HepG2 (cell line): ENCODE data around the gene MSMB. TPM values are rescaled to one million over a fixed set of nuclear protein-coding genes. Genes with fewer than 3 reads are reported as not detected.

Experiments
- AGO2 ChIP-seq: fragments of 200-400 bp; formaldehyde crosslinking; optimal IDR thresholded peaks from 2 replicates; pipeline ENCODE3; 2017; ENCODE audit warnings: mild to moderate bottlenecking, low read depth, low read length, moderate library complexity
- ATF3 ChIP-seq: sonication (generic); formaldehyde crosslinking; IDR thresholded peaks from 2 replicates; pipeline ENCODE4 v1.4.0; 2020; ENCODE audit warnings: missing genetic modification reagents
- CCDC6 ChIP-seq: sonication (generic); formaldehyde crosslinking; IDR thresholded peaks from 2 replicates; pipeline ENCODE4 v1.8.1; 2022; ENCODE audit warnings: mild to moderate bottlenecking, missing genetic modification reagents, moderate library complexity
- CTCF ChIP-seq: sonication (generic); formaldehyde crosslinking; IDR thresholded peaks from 2 replicates; pipeline ENCODE4 v1.5.0; 2020; ENCODE audit warnings: mild to moderate bottlenecking, missing genetic modification reagents, moderate library complexity
- GATAD2A ChIP-seq: IDR thresholded peaks from 2 replicates; pipeline ENCODE4 v1.6.1; 2016
- HNF4A ChIP-seq: sonication (generic); formaldehyde crosslinking; IDR thresholded peaks from 2 replicates; pipeline ENCODE4 v1.4.0; 2020; ENCODE audit warnings: missing genetic modification reagents
- ISX ChIP-seq: sonication (generic); formaldehyde crosslinking; conservative IDR thresholded peaks from 2 replicates; pipeline ENCODE4 v1.5.0; 2020; ENCODE audit warnings: missing genetic modification reagents
- NAIF1 ChIP-seq: sonication (generic); formaldehyde crosslinking; IDR thresholded peaks from 2 replicates; pipeline ENCODE4 v1.5.0; 2020; ENCODE audit warnings: mild to moderate bottlenecking, missing genetic modification reagents, borderline replicate concordance
- NR2F6 ChIP-seq, 2 experiments: IDR thresholded peaks; 2 replicates each; pipeline ENCODE4 v1.6.1; 2016; ENCODE audit warnings: antibody characterized with exemption in 1 of 2, mild to moderate bottlenecking in 1 of 2
- SOX13 ChIP-seq, 3 experiments: fragments of 450-650 bp in 1 of 3; sonication (generic) in 1 of 3; formaldehyde crosslinking in 1 of 3; IDR thresholded peaks in 2 of 3; conservative IDR thresholded peaks in 1 of 3; 2 replicates each; pipeline versions ENCODE4 v1.5.0 to v1.6.1; 2016 to 2020; ENCODE audit warnings: antibody characterized with exemption in 1 of 3, mild to moderate bottlenecking in 1 of 3, missing compliant biosample characterization in 1 of 3, missing genetic modification reagents in 1 of 3, moderate library complexity in 1 of 3
- ZFP82 ChIP-seq: sonication (generic); formaldehyde crosslinking; IDR thresholded peaks from 2 replicates; pipeline ENCODE4 v1.5.1; 2020; ENCODE audit warnings: mild to moderate bottlenecking, missing genetic modification reagents, borderline replicate concordance
- ZNF10 ChIP-seq: sonication (generic); formaldehyde crosslinking; IDR thresholded peaks from 2 replicates; pipeline ENCODE4 v1.4.0; 2020; ENCODE audit warnings: mild to moderate bottlenecking, low read depth, missing genetic modification reagents, borderline replicate concordance
- ZNF274 ChIP-seq: sonication (generic); formaldehyde crosslinking; IDR thresholded peaks from 2 replicates; pipeline ENCODE4 v1.5.1; 2020; ENCODE audit warnings: mild to moderate bottlenecking, missing genetic modification reagents
- ZNF414 ChIP-seq: sonication (generic); formaldehyde crosslinking; IDR thresholded peaks from 2 replicates; pipeline ENCODE4 v1.5.0; 2020; ENCODE audit warnings: missing genetic modification reagents
- ZNF44 ChIP-seq: sonication (generic); formaldehyde crosslinking; IDR thresholded peaks from 2 replicates; pipeline ENCODE4 v1.5.1; 2020; ENCODE audit warnings: mild to moderate bottlenecking, missing genetic modification reagents
- ZNF501 ChIP-seq: sonication (generic); formaldehyde crosslinking; IDR thresholded peaks from 2 replicates; pipeline ENCODE4 v1.5.1; 2020; ENCODE audit warnings: mild to moderate bottlenecking, moderate library complexity, missing genetic modification reagents
- ZNF672 ChIP-seq: sonication (generic); formaldehyde crosslinking; IDR thresholded peaks from 2 replicates; pipeline ENCODE4 v1.8.1; 2022; ENCODE audit warnings: missing genetic modification reagents
- ZNF704 ChIP-seq: sonication (generic); formaldehyde crosslinking; IDR thresholded peaks from 2 replicates; pipeline ENCODE4 v1.8.1; 2023; ENCODE audit warnings: mild to moderate bottlenecking, inconsistent platforms, moderate library complexity, missing genetic modification reagents, borderline replicate concordance
- polyA plus RNA-seq, 8 experiments: library from polyadenylated mRNA; depleted of rRNA in 3 of 8; stranded (reverse) in 7 of 8; unstranded in 1 of 8; fragments of >200 nt; fragmentation: Illumina TruSeq in 4 of 8; extraction: Trizol in 4 of 8; gene quantifications; 2 replicates each; pipeline versions ENCODE4 v1.2.1 to v1.2.3, GENCODE V29; 2011 to 2016; ENCODE audit warnings: low read depth in 4 of 8, missing spikeins in 1 of 8, mixed read lengths in 1 of 8; ENCODE audit not compliant: insufficient read depth in 1 of 8
- total RNA-seq, 5 experiments: library from RNA; depleted of rRNA; stranded (reverse); fragments of >200 nt; fragmentation: Illumina TruSeq; extraction: Trizol; gene quantifications; 2 replicates each; pipeline ENCODE4 v1.2.3, GENCODE V29; 2016; ENCODE audit warnings: low read depth in 1 of 5
- TF ChIP-seq, protein P1 (sequence below): sonication (generic); formaldehyde crosslinking; conservative IDR thresholded peaks from 2 replicates; pipeline ENCODE4 v1.4.0; 2020; ENCODE audit warnings: mild to moderate bottlenecking, missing genetic modification reagents, moderate library complexity
- TF ChIP-seq, protein P2 (sequence below): sonication (generic); formaldehyde crosslinking; IDR thresholded peaks from 2 replicates; pipeline ENCODE4 v1.9.0; 2021; ENCODE audit warnings: missing genetic modification reagents, mild to moderate bottlenecking, borderline replicate concordance

MSMB gene
- total and polyA plus RNA-seq, 2 of the 13 experiments (the other 11 are each of a cell fraction or from before 2014, with no cell fraction given), result 0.84 TPM; not detected in 1

GRCh38 chr10:46075869-46076268 is 29.8 kb upstream of the MSMB start (continued):
- TF ChIP-seq NR2F6 (IDR thresholded peaks at IDR 0.05) (peak; percentile 50; the same call in 1 of the 2 replicates), NR2F6 (CRISPR knock-in tag; IDR thresholded peaks at IDR 0.05) (no peak), ZNF672 (CRISPR knock-in tag) (no peak), ZNF501 (no peak), GATAD2A (CRISPR knock-in tag) (peak; percentile 32; the same call in 1 of the 2 replicates), SOX13 (IDR thresholded peaks at IDR 0.05) (no peak), SOX13 (CRISPR knock-in tag; conservative IDR thresholded peaks at IDR 0.05 in 1 of 2, IDR thresholded peaks at IDR 0.05 in 1 of 2) (peak in 1 of 2 experiments; percentile 37; a peak in 1 of 4 replicates), HNF4A (CRISPR knock-in tag) (peak; percentile 50), ATF3 (no peak), CTCF (CRISPR knock-in tag) (no peak), ISX (CRISPR knock-in tag) (no peak), CCDC6 (CRISPR knock-in tag) (no peak), ZNF10 (CRISPR knock-in tag) (no peak), ZNF44 (CRISPR knock-in tag) (no peak), ZFP82 (CRISPR knock-in tag) (no peak), ZNF274 (no peak), ZNF414 (CRISPR knock-in tag) (no peak), NAIF1 (CRISPR knock-in tag) (no peak), AGO2 (no peak), ZNF704 (CRISPR knock-in tag) (no peak)
- TF ChIP-seq, protein P1, sequence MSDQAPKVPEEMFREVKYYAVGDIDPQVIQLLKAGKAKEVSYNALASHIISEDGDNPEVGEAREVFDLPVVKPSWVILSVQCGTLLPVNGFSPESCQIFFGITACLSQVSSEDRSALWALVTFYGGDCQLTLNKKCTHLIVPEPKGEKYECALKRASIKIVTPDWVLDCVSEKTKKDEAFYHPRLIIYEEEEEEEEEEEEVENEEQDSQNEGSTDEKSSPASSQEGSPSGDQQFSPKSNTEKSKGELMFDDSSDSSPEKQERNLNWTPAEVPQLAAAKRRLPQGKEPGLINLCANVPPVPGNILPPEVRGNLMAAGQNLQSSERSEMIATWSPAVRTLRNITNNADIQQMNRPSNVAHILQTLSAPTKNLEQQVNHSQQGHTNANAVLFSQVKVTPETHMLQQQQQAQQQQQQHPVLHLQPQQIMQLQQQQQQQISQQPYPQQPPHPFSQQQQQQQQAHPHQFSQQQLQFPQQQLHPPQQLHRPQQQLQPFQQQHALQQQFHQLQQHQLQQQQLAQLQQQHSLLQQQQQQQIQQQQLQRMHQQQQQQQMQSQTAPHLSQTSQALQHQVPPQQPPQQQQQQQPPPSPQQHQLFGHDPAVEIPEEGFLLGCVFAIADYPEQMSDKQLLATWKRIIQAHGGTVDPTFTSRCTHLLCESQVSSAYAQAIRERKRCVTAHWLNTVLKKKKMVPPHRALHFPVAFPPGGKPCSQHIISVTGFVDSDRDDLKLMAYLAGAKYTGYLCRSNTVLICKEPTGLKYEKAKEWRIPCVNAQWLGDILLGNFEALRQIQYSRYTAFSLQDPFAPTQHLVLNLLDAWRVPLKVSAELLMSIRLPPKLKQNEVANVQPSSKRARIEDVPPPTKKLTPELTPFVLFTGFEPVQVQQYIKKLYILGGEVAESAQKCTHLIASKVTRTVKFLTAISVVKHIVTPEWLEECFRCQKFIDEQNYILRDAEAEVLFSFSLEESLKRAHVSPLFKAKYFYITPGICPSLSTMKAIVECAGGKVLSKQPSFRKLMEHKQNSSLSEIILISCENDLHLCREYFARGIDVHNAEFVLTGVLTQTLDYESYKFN (CRISPR knock-in tag), result peak; percentile 61; the same call in 1 of the 2 replicates
- TF ChIP-seq, protein P2, sequence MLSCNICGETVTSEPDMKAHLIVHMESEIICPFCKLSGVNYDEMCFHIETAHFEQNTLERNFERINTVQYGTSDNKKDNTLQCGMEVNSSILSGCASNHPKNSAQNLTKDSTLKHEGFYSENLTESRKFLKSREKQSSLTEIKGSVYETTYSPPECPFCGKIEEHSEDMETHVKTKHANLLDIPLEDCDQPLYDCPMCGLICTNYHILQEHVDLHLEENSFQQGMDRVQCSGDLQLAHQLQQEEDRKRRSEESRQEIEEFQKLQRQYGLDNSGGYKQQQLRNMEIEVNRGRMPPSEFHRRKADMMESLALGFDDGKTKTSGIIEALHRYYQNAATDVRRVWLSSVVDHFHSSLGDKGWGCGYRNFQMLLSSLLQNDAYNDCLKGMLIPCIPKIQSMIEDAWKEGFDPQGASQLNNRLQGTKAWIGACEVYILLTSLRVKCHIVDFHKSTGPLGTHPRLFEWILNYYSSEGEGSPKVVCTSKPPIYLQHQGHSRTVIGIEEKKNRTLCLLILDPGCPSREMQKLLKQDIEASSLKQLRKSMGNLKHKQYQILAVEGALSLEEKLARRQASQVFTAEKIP (CRISPR knock-in tag), result no peak
